HepG2 (cell line): ENCODE data around the gene NFKB2. TPM values are rescaled to one million over a fixed set of nuclear protein-coding genes. Genes with fewer than 3 reads are reported as not detected.

Experiments
- HDAC1 ChIP-seq: sonication (generic); formaldehyde crosslinking; IDR thresholded peaks from 2 replicates; pipeline ENCODE4 v1.5.1; 2020; ENCODE audit warnings: mild to moderate bottlenecking, missing genetic modification reagents
- PPARG ChIP-seq: conservative IDR thresholded peaks from 2 replicates; pipeline ENCODE4 v1.6.1; 2016; ENCODE audit warnings: missing biosample characterization, missing genetic modification reagents
- SETDB1 ChIP-seq: sonication (generic); formaldehyde crosslinking; IDR thresholded peaks from 2 replicates; pipeline ENCODE4 v1.5.1; 2020; ENCODE audit warnings: missing genetic modification reagents, mild to moderate bottlenecking, borderline replicate concordance
- ZKSCAN8 ChIP-seq: IDR thresholded peaks from 2 replicates; pipeline ENCODE4 v1.6.1; 2016; ENCODE audit warnings: borderline replicate concordance, missing genetic modification reagents, missing compliant biosample characterization
- ZNF230 ChIP-seq: sonication (generic); formaldehyde crosslinking; IDR thresholded peaks from 2 replicates; pipeline ENCODE4 v1.4.0; 2020; ENCODE audit warnings: mild to moderate bottlenecking, missing genetic modification reagents
- ZNF543 ChIP-seq: sonication (generic); formaldehyde crosslinking; IDR thresholded peaks from 2 replicates; pipeline ENCODE4 v1.4.0; 2020; ENCODE audit warnings: mild to moderate bottlenecking, missing genetic modification reagents
- ZNF883 ChIP-seq: sonication (generic); formaldehyde crosslinking; IDR thresholded peaks from 2 replicates; pipeline ENCODE4 v1.5.1; 2020; ENCODE audit warnings: mild to moderate bottlenecking, missing genetic modification reagents; ENCODE audit errors: not compliant biosample characterization
- polyA plus RNA-seq, 8 experiments: library from polyadenylated mRNA; depleted of rRNA in 3 of 8; stranded (reverse) in 7 of 8; unstranded in 1 of 8; fragments of >200 nt; fragmentation: Illumina TruSeq in 4 of 8; extraction: Trizol in 4 of 8; gene quantifications; 2 replicates each; pipeline versions ENCODE4 v1.2.1 to v1.2.3, GENCODE V29; 2011 to 2016; ENCODE audit warnings: low read depth in 4 of 8, missing spikeins in 1 of 8, mixed read lengths in 1 of 8; ENCODE audit not compliant: insufficient read depth in 1 of 8
- total RNA-seq, 5 experiments: library from RNA; depleted of rRNA; stranded (reverse); fragments of >200 nt; fragmentation: Illumina TruSeq; extraction: Trizol; gene quantifications; 2 replicates each; pipeline ENCODE4 v1.2.3, GENCODE V29; 2016; ENCODE audit warnings: low read depth in 1 of 5
- TF ChIP-seq, protein P1 (sequence below): sonication (generic); formaldehyde crosslinking; IDR thresholded peaks from 2 replicates; pipeline ENCODE4 v1.5.1; 2020; ENCODE audit warnings: mild to moderate bottlenecking, missing genetic modification reagents, moderate library complexity
- TF ChIP-seq, protein P2 (sequence below): sonication (generic); formaldehyde crosslinking; IDR thresholded peaks from 2 replicates; pipeline ENCODE4 v1.4.0; 2020; ENCODE audit warnings: missing genetic modification reagents, borderline replicate concordance
- TF ChIP-seq, protein P3 (sequence below): sonication (generic); formaldehyde crosslinking; IDR thresholded peaks from 2 replicates; pipeline ENCODE4; 2020; ENCODE audit warnings: missing genetic modification reagents, mild to moderate bottlenecking, borderline replicate concordance
- TF ChIP-seq, protein P4 (sequence below): sonication (generic); formaldehyde crosslinking; IDR thresholded peaks from 2 replicates; pipeline ENCODE4 v1.4.0; 2020; ENCODE audit warnings: missing genetic modification reagents
- TF ChIP-seq, protein P5 (sequence below): sonication (generic); formaldehyde crosslinking; IDR thresholded peaks from 2 replicates; pipeline ENCODE4 v1.4.0; 2020; ENCODE audit warnings: low read depth, missing genetic modification reagents

Gene NFKB2
- total and polyA plus RNA-seq, 2 of the 13 experiments (the other 11 are each of a cell fraction or from before 2014, with no cell fraction given), result 7.7 to 12.5 TPM

DNA sequence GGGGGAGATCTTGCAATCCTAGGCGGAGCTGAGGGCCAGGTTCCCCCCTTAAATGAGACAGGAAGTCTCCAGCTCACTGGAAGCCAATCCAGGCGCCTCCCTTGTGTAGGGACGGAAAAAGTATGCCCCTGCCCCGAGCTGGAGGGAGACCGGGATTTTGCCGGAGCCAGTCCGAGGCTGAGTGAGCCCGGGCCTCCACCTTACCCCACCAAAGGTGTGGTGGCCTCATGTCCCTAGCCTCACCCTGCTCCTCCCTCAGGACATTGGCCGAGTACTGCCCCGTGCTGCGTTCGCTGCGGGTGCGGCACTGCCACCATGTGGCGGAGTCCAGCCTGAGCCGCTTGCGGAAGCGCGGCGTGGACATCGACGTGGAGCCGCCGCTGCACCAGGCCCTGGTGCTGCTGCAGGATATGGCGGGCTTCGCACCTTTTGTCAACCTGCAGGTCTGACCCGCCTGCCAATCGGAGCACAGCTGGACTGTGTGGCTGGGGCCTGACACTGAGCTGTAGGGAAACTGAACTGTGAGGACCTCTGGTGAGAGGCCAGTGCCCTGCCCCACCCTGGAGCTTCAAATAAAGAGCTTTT, 27.1 kb downstream of the NFKB2 start (continued):
- TF ChIP-seq, protein P1, sequence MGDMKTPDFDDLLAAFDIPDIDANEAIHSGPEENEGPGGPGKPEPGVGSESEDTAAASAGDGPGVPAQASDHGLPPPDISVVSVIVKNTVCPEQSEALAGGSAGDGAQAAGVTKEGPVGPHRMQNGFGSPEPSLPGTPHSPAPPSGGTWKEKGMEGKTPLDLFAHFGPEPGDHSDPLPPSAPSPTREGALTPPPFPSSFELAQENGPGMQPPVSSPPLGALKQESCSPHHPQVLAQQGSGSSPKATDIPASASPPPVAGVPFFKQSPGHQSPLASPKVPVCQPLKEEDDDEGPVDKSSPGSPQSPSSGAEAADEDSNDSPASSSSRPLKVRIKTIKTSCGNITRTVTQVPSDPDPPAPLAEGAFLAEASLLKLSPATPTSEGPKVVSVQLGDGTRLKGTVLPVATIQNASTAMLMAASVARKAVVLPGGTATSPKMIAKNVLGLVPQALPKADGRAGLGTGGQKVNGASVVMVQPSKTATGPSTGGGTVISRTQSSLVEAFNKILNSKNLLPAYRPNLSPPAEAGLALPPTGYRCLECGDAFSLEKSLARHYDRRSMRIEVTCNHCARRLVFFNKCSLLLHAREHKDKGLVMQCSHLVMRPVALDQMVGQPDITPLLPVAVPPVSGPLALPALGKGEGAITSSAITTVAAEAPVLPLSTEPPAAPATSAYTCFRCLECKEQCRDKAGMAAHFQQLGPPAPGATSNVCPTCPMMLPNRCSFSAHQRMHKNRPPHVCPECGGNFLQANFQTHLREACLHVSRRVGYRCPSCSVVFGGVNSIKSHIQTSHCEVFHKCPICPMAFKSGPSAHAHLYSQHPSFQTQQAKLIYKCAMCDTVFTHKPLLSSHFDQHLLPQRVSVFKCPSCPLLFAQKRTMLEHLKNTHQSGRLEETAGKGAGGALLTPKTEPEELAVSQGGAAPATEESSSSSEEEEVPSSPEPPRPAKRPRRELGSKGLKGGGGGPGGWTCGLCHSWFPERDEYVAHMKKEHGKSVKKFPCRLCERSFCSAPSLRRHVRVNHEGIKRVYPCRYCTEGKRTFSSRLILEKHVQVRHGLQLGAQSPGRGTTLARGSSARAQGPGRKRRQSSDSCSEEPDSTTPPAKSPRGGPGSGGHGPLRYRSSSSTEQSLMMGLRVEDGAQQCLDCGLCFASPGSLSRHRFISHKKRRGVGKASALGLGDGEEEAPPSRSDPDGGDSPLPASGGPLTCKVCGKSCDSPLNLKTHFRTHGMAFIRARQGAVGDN (CRISPR knock-in tag), result peak; percentile 98
- TF ChIP-seq ZNF883 (CRISPR knock-in tag), result peak; percentile 78
- peak; percentile 94 for TF ChIP-seq HDAC1 (CRISPR knock-in tag)
- peak; percentile 58 for TF ChIP-seq PPARG
- TF ChIP-seq ZNF543 (CRISPR knock-in tag), result peak; percentile 84; the same call in 1 of the 2 replicates
- TF ChIP-seq, protein P2, sequence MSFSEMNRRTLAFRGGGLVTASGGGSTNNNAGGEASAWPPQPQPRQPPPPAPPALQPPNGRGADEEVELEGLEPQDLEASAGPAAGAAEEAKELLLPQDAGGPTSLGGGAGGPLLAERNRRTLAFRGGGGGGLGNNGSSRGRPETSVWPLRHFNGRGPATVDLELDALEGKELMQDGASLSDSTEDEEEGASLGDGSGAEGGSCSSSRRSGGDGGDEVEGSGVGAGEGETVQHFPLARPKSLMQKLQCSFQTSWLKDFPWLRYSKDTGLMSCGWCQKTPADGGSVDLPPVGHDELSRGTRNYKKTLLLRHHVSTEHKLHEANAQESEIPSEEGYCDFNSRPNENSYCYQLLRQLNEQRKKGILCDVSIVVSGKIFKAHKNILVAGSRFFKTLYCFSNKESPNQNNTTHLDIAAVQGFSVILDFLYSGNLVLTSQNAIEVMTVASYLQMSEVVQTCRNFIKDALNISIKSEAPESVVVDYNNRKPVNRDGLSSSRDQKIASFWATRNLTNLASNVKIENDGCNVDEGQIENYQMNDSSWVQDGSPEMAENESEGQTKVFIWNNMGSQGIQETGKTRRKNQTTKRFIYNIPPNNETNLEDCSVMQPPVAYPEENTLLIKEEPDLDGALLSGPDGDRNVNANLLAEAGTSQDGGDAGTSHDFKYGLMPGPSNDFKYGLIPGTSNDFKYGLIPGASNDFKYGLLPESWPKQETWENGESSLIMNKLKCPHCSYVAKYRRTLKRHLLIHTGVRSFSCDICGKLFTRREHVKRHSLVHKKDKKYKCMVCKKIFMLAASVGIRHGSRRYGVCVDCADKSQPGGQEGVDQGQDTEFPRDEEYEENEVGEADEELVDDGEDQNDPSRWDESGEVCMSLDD (CRISPR knock-in tag), result no peak; the same call in 1 of the 2 replicates
- TF ChIP-seq, protein P3, sequence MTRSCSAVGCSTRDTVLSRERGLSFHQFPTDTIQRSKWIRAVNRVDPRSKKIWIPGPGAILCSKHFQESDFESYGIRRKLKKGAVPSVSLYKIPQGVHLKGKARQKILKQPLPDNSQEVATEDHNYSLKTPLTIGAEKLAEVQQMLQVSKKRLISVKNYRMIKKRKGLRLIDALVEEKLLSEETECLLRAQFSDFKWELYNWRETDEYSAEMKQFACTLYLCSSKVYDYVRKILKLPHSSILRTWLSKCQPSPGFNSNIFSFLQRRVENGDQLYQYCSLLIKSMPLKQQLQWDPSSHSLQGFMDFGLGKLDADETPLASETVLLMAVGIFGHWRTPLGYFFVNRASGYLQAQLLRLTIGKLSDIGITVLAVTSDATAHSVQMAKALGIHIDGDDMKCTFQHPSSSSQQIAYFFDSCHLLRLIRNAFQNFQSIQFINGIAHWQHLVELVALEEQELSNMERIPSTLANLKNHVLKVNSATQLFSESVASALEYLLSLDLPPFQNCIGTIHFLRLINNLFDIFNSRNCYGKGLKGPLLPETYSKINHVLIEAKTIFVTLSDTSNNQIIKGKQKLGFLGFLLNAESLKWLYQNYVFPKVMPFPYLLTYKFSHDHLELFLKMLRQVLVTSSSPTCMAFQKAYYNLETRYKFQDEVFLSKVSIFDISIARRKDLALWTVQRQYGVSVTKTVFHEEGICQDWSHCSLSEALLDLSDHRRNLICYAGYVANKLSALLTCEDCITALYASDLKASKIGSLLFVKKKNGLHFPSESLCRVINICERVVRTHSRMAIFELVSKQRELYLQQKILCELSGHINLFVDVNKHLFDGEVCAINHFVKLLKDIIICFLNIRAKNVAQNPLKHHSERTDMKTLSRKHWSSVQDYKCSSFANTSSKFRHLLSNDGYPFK (CRISPR knock-in tag), result 0 out of 2 replicates have a peak, but pooled peaks have one; percentile 22
- TF ChIP-seq, protein P4, sequence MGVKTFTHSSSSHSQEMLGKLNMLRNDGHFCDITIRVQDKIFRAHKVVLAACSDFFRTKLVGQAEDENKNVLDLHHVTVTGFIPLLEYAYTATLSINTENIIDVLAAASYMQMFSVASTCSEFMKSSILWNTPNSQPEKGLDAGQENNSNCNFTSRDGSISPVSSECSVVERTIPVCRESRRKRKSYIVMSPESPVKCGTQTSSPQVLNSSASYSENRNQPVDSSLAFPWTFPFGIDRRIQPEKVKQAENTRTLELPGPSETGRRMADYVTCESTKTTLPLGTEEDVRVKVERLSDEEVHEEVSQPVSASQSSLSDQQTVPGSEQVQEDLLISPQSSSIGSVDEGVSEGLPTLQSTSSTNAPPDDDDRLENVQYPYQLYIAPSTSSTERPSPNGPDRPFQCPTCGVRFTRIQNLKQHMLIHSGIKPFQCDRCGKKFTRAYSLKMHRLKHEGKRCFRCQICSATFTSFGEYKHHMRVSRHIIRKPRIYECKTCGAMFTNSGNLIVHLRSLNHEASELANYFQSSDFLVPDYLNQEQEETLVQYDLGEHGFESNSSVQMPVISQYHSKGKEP (CRISPR knock-in tag), result peak; percentile 68; the same call in 1 of the 2 replicates
- TF ChIP-seq ZKSCAN8, result peak; percentile 60; the same call in 1 of the 2 replicates
- TF ChIP-seq ZNF230 (CRISPR knock-in tag), result peak; percentile 76; the same call in 1 of the 2 replicates
- TF ChIP-seq SETDB1 (CRISPR knock-in tag), result no peak
- TF ChIP-seq, protein P5, sequence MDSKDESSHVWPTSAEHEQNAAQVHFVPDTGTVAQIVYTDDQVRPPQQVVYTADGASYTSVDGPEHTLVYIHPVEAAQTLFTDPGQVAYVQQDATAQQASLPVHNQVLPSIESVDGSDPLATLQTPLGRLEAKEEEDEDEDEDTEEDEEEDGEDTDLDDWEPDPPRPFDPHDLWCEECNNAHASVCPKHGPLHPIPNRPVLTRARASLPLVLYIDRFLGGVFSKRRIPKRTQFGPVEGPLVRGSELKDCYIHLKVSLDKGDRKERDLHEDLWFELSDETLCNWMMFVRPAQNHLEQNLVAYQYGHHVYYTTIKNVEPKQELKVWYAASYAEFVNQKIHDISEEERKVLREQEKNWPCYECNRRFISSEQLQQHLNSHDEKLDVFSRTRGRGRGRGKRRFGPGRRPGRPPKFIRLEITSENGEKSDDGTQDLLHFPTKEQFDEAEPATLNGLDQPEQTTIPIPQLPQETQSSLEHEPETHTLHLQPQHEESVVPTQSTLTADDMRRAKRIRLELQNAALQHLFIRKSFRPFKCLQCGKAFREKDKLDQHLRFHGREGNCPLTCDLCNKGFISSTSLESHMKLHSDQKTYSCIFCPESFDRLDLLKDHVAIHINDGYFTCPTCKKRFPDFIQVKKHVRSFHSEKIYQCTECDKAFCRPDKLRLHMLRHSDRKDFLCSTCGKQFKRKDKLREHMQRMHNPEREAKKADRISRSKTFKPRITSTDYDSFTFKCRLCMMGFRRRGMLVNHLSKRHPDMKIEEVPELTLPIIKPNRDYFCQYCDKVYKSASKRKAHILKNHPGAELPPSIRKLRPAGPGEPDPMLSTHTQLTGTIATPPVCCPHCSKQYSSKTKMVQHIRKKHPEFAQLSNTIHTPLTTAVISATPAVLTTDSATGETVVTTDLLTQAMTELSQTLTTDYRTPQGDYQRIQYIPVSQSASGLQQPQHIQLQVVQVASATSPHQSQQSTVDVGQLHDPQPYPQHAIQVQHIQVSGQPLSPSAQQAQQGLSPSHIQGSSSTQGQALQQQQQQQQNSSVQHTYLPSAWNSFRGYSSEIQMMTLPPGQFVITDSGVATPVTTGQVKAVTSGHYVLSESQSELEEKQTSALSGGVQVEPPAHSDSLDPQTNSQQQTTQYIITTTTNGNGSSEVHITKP (CRISPR knock-in tag), result peak; percentile 78
